Measurements from ENCODE around the gene CACNA2D4. TPM values are rescaled to one million over a fixed set of nuclear protein-coding genes. Genes with fewer than 3 reads are reported as not detected.

Gene CACNA2D4
- total and polyA plus RNA-seq, 2 of the 13 experiments (the other 11 are each of a cell fraction or from before 2014, with no cell fraction given) = 14.2 to 136 TPM

DNA sequence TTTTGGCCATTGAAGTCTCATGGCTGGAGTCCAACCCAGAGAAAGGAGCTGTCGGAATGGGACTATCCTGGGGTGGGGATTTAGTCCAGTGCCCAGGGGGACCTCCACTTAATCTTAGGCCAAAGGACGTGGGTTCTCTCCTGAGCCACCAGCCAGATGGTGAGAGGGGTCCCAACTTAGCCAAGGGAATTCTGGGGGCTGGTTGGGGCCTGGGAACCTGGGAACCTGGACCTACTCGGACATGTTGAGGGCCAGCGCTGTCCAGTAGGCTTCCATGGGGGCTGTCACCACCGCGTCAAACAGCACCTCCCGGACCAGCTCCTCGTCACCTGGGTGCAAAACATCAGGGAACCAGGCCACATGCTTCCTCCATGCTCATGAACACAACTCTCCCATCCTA is 64.7 kb downstream of the CACNA2D4 start (continued):
- TF ChIP-seq, protein P1, sequence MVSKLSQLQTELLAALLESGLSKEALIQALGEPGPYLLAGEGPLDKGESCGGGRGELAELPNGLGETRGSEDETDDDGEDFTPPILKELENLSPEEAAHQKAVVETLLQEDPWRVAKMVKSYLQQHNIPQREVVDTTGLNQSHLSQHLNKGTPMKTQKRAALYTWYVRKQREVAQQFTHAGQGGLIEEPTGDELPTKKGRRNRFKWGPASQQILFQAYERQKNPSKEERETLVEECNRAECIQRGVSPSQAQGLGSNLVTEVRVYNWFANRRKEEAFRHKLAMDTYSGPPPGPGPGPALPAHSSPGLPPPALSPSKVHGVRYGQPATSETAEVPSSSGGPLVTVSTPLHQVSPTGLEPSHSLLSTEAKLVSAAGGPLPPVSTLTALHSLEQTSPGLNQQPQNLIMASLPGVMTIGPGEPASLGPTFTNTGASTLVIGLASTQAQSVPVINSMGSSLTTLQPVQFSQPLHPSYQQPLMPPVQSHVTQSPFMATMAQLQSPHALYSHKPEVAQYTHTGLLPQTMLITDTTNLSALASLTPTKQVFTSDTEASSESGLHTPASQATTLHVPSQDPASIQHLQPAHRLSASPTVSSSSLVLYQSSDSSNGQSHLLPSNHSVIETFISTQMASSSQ (IDR thresholded peaks at IDR 0.05; ENCODE audit: low read depth) = no peak
- TF ChIP-seq, protein P1 (CRISPR knock-in tag; IDR thresholded peaks at IDR 0.05; ENCODE audit: borderline replicate concordance) = no peak
- TF ChIP-seq ZNF703 (CRISPR knock-in tag; IDR thresholded peaks at IDR 0.05; ENCODE audit: borderline replicate concordance) (no peak), REXO4 (CRISPR knock-in tag; IDR thresholded peaks at IDR 0.05; ENCODE audit: borderline replicate concordance) (no peak), DNMT3B (CRISPR knock-in tag; conservative IDR thresholded peaks at IDR 0.05) (no peak)
- TF ChIP-seq, protein P2, sequence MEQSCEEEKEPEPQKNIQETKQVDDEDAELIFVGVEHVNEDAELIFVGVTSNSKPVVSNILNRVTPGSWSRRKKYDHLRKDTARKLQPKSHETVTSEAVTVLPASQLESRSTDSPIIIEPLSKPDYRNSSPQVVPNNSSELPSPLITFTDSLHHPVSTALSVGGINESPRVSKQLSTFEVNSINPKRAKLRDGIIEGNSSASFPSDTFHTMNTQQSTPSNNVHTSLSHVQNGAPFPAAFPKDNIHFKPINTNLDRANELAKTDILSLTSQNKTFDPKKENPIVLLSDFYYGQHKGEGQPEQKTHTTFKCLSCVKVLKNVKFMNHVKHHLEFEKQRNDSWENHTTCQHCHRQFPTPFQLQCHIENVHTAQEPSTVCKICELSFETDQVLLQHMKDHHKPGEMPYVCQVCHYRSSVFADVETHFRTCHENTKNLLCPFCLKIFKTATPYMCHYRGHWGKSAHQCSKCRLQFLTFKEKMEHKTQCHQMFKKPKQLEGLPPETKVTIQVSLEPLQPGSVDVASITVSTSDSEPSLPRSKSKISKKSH (CRISPR knock-in tag; IDR thresholded peaks at IDR 0.05; ENCODE audit: borderline replicate concordance) = no peak

DNA sequence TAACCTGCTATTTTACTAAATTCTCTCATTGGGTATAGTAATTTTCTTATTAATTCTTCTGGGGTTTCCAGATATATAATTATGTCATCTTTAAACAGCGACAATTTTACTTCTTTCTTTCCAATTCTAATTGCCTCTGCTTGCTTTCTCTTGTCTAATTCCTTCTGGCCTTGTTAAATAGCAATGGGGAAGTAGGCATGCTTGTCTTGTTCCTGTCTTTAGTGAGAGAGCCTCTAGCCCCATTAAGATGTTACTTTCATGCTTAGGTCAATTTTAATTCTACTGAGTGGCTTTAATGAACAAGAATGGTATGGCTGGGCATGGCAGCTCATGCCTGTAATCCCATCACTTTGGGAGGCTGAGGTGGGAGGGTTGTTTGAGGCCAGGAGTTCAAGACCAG is 66.4 kb downstream of the CACNA2D4 start:
- no TSS peak for BruUV-seq (replicated peaks)
- no peak for ATAC-seq

More for the DNA sequence above, 66.4 kb downstream of the CACNA2D4 start:
- no peaks in the 10 kb centered on the region for H3K36me3 ChIP-seq (replicated peaks in 1 of 2; ENCODE audit: control insufficient read depth in 1 of 2, insufficient read depth in 2 of 2, low read length in 2 of 2)
- H2AFZ ChIP-seq (ENCODE audit: low read length) = no peak overlapping the region
- ChIA-PET POLR2A (no interaction called here), CTCF (ENCODE audit: low intra/inter-chr PET ratio, low total read pairs) (no interaction called here)
- TF ChIP-seq NFIB (CRISPR knock-in tag; IDR thresholded peaks at IDR 0.05; ENCODE audit: borderline replicate concordance) (no peak), DMAP1 (CRISPR knock-in tag; IDR thresholded peaks at IDR 0.05) (no peak), ZNF709 (CRISPR knock-in tag; IDR thresholded peaks at IDR 0.05) (no peak), ZNF550 (CRISPR knock-in tag; IDR thresholded peaks at IDR 0.05; ENCODE audit: borderline replicate concordance) (no peak), ZBTB20 (CRISPR knock-in tag; IDR thresholded peaks at IDR 0.05; ENCODE audit: borderline replicate concordance, low read depth) (no peak), NR2F1 (CRISPR knock-in tag; IDR thresholded peaks at IDR 0.05) (no peak), AHR (CRISPR knock-in tag; IDR thresholded peaks at IDR 0.05) (no peak), SKI (IDR thresholded peaks at IDR 0.05; ENCODE audit: partially characterized antibody) (no peak)
- TF ChIP-seq, protein P3, sequence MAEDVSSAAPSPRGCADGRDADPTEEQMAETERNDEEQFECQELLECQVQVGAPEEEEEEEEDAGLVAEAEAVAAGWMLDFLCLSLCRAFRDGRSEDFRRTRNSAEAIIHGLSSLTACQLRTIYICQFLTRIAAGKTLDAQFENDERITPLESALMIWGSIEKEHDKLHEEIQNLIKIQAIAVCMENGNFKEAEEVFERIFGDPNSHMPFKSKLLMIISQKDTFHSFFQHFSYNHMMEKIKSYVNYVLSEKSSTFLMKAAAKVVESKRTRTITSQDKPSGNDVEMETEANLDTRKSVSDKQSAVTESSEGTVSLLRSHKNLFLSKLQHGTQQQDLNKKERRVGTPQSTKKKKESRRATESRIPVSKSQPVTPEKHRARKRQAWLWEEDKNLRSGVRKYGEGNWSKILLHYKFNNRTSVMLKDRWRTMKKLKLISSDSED (CRISPR knock-in tag; IDR thresholded peaks at IDR 0.05) = no peak
- H3K4me2 ChIP-seq (ENCODE audit: low read depth, low read length) = no peak overlapping the region
- 3% methylated on average over 1 of the region's 1 CpG for WGBS (ENCODE audit: low lambda C conversion rate)
- H3K4me3 ChIP-seq (replicated peaks in 1 of 3; ENCODE audit: insufficient read depth in 1 of 3, low read depth in 2 of 3, low read length in 3 of 3) = no peak overlapping the region
- DNase-seq (ENCODE audit: low spot score) (no peak), FAIRE-seq (no peak)
- no peak overlapping the region for H3K9ac ChIP-seq (ENCODE audit: insufficient read depth, low read depth, low read length)
- in situ Hi-C loops (cut with HindIII; ENCODE audit: extremely low pct_ligation_motif_present, low pct_unique_long_range_greater_than_20kb) = no loop called here
- no peaks in the 10 kb centered on the region for H4K20me1 ChIP-seq (ENCODE audit: insufficient read depth, low read length)
- H3K27ac ChIP-seq (ENCODE audit: extremely low read length, insufficient read depth, low read length) = no peak overlapping the region
- H3K4me1 ChIP-seq (ENCODE audit: insufficient read depth, low read length) = peaks cover 10% of the 10 kb centered on the region
- intact Hi-C loops (cut with micrococcal nuclease; ENCODE audit: unreplicated experiment) = no loop called here
- peaks cover 4 to 30% of the 10 kb centered on the region in 2 experiments; a peak in 3 of 5 replicates for H3K27me3 ChIP-seq (ENCODE audit: control insufficient read depth in 1 of 2, insufficient read depth in 2 of 2, low read length in 2 of 2)
- H3K9me3 ChIP-seq (ENCODE audit: low read length) = no peaks in the 10 kb centered on the region
- no peaks in the 10 kb centered on the region for H3K79me2 ChIP-seq (ENCODE audit: insufficient read depth, low read length)
